GM12878 (cell line): ENCODE results near the gene LHFPL3.

ENCODE experiments used
- POLR2A ChIP-seq: IDR thresholded peaks from 2 replicates; pipeline ENCODE4 v1.6.1; 2011; ENCODE audit warnings: low read depth, mild to moderate bottlenecking, low read length
- PRDM15 ChIP-seq: fragments of 450-650 bp; formaldehyde crosslinking; IDR thresholded peaks from 2 replicates; pipeline ENCODE4 v1.4.0; 2020; ENCODE audit warnings: mild to moderate bottlenecking, moderate library complexity
- USF1 ChIP-seq: IDR thresholded peaks from 2 replicates; pipeline ENCODE4 v1.6.1; 2011; ENCODE audit warnings: borderline replicate concordance, low read depth, mild to moderate bottlenecking, moderate library complexity, mixed read lengths, low read length; ENCODE audit not compliant: insufficient read depth; ENCODE audit errors: extremely low read length

GRCh38 chr7:104431930-104432329 lies 103.5 kb downstream of the LHFPL3 start:
- TF ChIP-seq USF1 (no peak), POLR2A (no peak), PRDM15 (no peak)
